Measurements from ENCODE around the gene SLC35B1. TPM values are rescaled to one million over a fixed set of nuclear protein-coding genes. Genes with fewer than 3 reads are reported as not detected.

The SLC35B1 gene
- total and polyA plus RNA-seq, 10 of the 15 experiments (the other 5 are each of a cell fraction or from before 2014, with no cell fraction given): 40.0 to 113 (median 51.6) TPM

- FAIRE-seq (no peak), ATAC-seq (no peak), DNase-seq (ENCODE audit: low read depth, low spot score) (no peak)
- Histone ChIP-seq H4K20me1 (ENCODE audit: control insufficient read depth, insufficient read depth) (no peaks in the 10 kb centered on the region; the same call in 1 of the 2 replicates), H3K36me3 (ENCODE audit: control insufficient read depth in 2 of 2, insufficient read depth in 2 of 2, low read length in 1 of 2) (peaks cover 18 to 31% of the 10 kb centered on the region in 2 experiments), H3K4me3 (no peak overlapping the region), H3K4me1 (ENCODE audit: control insufficient read depth, insufficient read depth, low read length) (no peaks in the 10 kb centered on the region), H3K9me3 (replicated peaks; ENCODE audit: control insufficient read depth, insufficient read depth, low read length) (no peaks in the 10 kb centered on the region), H3K79me2 (ENCODE audit: control insufficient read depth, insufficient read depth, low read length) (no peaks in the 10 kb centered on the region), H3K4me2 (ENCODE audit: control insufficient read depth, insufficient read depth) (no peak overlapping the region), H3K9ac (ENCODE audit: control insufficient read depth, insufficient read depth, low read length) (no peak overlapping the region), H2AFZ (ENCODE audit: control insufficient read depth, low read depth, low read length) (no peak overlapping the region), H3K27ac (ENCODE audit: control insufficient read depth, insufficient read depth) (no peak overlapping the region), H3K27me3 (replicated peaks in 1 of 2; ENCODE audit: control insufficient read depth in 2 of 2, insufficient read depth in 2 of 2, low read length in 1 of 2) (no peaks in the 10 kb centered on the region)
- CTCF ChIA-PET: interaction anchor here (0.9 to 2.5 kb wide), 6 partner anchors 7 to 159 kb away, joined by 3 to 8 read pairs (median 5); partner anchors contain the start of gene SLC35B1
- POLR2A ChIA-PET: interaction anchor here (0.9 kb wide), 1 partner anchor 13 kb away, joined by 4 read pairs; no protein-coding TSS in a partner anchor
- in situ Hi-C loops (cut with MboI) (no loop called here), intact Hi-C loops (cut with micrococcal nuclease; ENCODE audit: unreplicated experiment) (no loop called here)
- no peak for TF ChIP-seq ZNF207 (IDR thresholded peaks at IDR 0.05; ENCODE audit: borderline replicate concordance)
- no peak for TF ChIP-seq SREBF1 (IDR thresholded peaks at IDR 0.05; ENCODE audit: low read length)
- TF ChIP-seq NR2C2 (IDR thresholded peaks at IDR 0.05; ENCODE audit: borderline replicate concordance, control insufficient read depth, insufficient read length, low read depth): no peak
- no peak for TF ChIP-seq TBL1XR1 (IDR thresholded peaks at IDR 0.05; ENCODE audit: low read depth, low read length)
- TF ChIP-seq HDAC6 (IDR thresholded peaks at IDR 0.05; ENCODE audit: unreplicated experiment): no peak
- TF ChIP-seq CHD1 (IDR thresholded peaks at IDR 0.05; ENCODE audit: low read depth, low read length): no peak
- SMC1A ChIA-PET (ENCODE audit: uncharacterized antibody, unreplicated experiment): interaction anchor here (0.9 to 2.1 kb wide), 8 partner anchors 19 to 78 kb away, joined by 3 to 7 read pairs (median 4); partner anchors contain the start of gene FAM117A
- WGBS (ENCODE audit: insufficient coverage, insufficient replicate concordance, low lambda C conversion rate, missing lambda C conversion rate): 80% methylated on average over 9 of the region's 9 CpGs
- no TSS peak for BruUV-seq (replicated peaks)
- RAD21 ChIA-PET (ENCODE audit: unreplicated experiment): interaction anchor here (0.6 kb wide), 1 partner anchor 374 kb away, joined by 3 read pairs; no protein-coding TSS in a partner anchor
Measured at GRCh38 chr17:49715717-49716279, 8.0 kb upstream of the SLC35B1 start.

GRCh38 chr17:49715216-49715615 is 7.5 kb upstream of the SLC35B1 start:
- Histone ChIP-seq H2AFZ (ENCODE audit: control insufficient read depth, low read depth, low read length) (no peak overlapping the region), H3K79me2 (ENCODE audit: control insufficient read depth, insufficient read depth, low read length) (no peaks in the 10 kb centered on the region), H3K27ac (ENCODE audit: control insufficient read depth, insufficient read depth) (no peak overlapping the region), H3K4me2 (ENCODE audit: control insufficient read depth, insufficient read depth) (no peak overlapping the region), H3K36me3 (ENCODE audit: control insufficient read depth in 2 of 2, insufficient read depth in 2 of 2, low read length in 1 of 2) (peaks cover 18 to 25% of the 10 kb centered on the region in 2 experiments), H3K27me3 (replicated peaks in 1 of 2; ENCODE audit: control insufficient read depth in 2 of 2, insufficient read depth in 2 of 2, low read length in 1 of 2) (no peaks in the 10 kb centered on the region), H3K9me3 (replicated peaks; ENCODE audit: control insufficient read depth, insufficient read depth, low read length) (no peaks in the 10 kb centered on the region), H4K20me1 (ENCODE audit: control insufficient read depth, insufficient read depth) (no peaks in the 10 kb centered on the region; the same call in 1 of the 2 replicates), H3K4me3 (no peak overlapping the region), H3K4me1 (ENCODE audit: control insufficient read depth, insufficient read depth, low read length) (no peaks in the 10 kb centered on the region), H3K9ac (ENCODE audit: control insufficient read depth, insufficient read depth, low read length) (no peak overlapping the region)
- DNase-seq (ENCODE audit: low read depth, low spot score) (no peak), FAIRE-seq (no peak), ATAC-seq (no peak)
- CTCF ChIA-PET: interaction anchor here (0.9 to 2.1 kb wide), 5 partner anchors 12 to 158 kb away, joined by 3 to 7 read pairs (median 4); no protein-coding TSS in a partner anchor
- POLR2A ChIA-PET: interaction anchor here (0.6 kb wide), 1 partner anchor 13 kb away, joined by 3 read pairs; no protein-coding TSS in a partner anchor
- intact Hi-C loops (cut with micrococcal nuclease; ENCODE audit: unreplicated experiment) (no loop called here), in situ Hi-C loops (cut with MboI) (no loop called here)
- WGBS (ENCODE audit: insufficient coverage, insufficient replicate concordance, low lambda C conversion rate, missing lambda C conversion rate): 70% methylated on average over 4 of the region's 4 CpGs
- SMC1A ChIA-PET (ENCODE audit: uncharacterized antibody, unreplicated experiment): interaction anchor here (0.9 to 2.1 kb wide), 7 partner anchors 22 to 78 kb away, joined by 3 to 7 read pairs (median 4); partner anchors contain the start of gene FAM117A
- no TSS peak for BruUV-seq (replicated peaks)
- RAD21 ChIA-PET (ENCODE audit: unreplicated experiment): no interaction called here
- TF ChIP-seq BCL11A (IDR thresholded peaks at IDR 0.05; ENCODE audit: low read depth, low read length): no peak
- TF ChIP-seq PML (IDR thresholded peaks at IDR 0.05; ENCODE audit: low read length): no peak
- TF ChIP-seq CREB1 (IDR thresholded peaks at IDR 0.05; ENCODE audit: low read depth): no peak
- TF ChIP-seq ATF7 (IDR thresholded peaks at IDR 0.05; ENCODE audit: low read depth): no peak
- no peak for TF ChIP-seq CREM (IDR thresholded peaks at IDR 0.05; ENCODE audit: low read depth)
- TF ChIP-seq MYB (IDR thresholded peaks at IDR 0.05; ENCODE audit: borderline replicate concordance, low read depth, low read length): no peak
- no peak for TF ChIP-seq SIN3A (IDR thresholded peaks at IDR 0.05; ENCODE audit: low read depth, low read length)
- no peak for TF ChIP-seq CUX1 (IDR thresholded peaks at IDR 0.05; ENCODE audit: insufficient replicate concordance, low read depth, low read length)
